SK-N-SH (cell line): Measurements from ENCODE around the gene OR5T2.

Experiments used
- EP300 ChIP-seq, 2 experiments: IDR thresholded peaks; 2 replicates each; pipeline versions ENCODE4 v1.4.0 to v1.6.1; 2012; ENCODE audit warnings: borderline replicate concordance in 1 of 2, low read depth in 1 of 2, low read length in 1 of 2
- FOXJ3 ChIP-seq: sonication (generic); formaldehyde crosslinking; IDR thresholded peaks from 2 replicates; pipeline ENCODE4 v1.5.1; 2020; ENCODE audit warnings: mild to moderate bottlenecking, missing genetic modification reagents
- MXI1 ChIP-seq: IDR thresholded peaks from 2 replicates; pipeline ENCODE4 v1.6.1; 2012; ENCODE audit warnings: mild to moderate bottlenecking, low read depth, low read length, improper control_type of control experiment
- POLR2AphosphoS5 ChIP-seq: IDR thresholded peaks from 2 replicates; pipeline ENCODE4 v1.6.1; 2012; ENCODE audit warnings: low read depth, low read length
- RFX5 ChIP-seq: IDR thresholded peaks from 2 replicates; pipeline ENCODE4 v1.6.1; 2012; ENCODE audit warnings: mild to moderate bottlenecking, improper control_type of control experiment, low read length
- TAF1 ChIP-seq: IDR thresholded peaks from 2 replicates; pipeline ENCODE4 v1.6.1; 2012; ENCODE audit warnings: low read depth, mild to moderate bottlenecking, low read length, moderate library complexity, borderline replicate concordance
- TCF12 ChIP-seq: IDR thresholded peaks from 2 replicates; pipeline ENCODE4 v1.4.0; 2012
- YY1 ChIP-seq: IDR thresholded peaks from 2 replicates; pipeline ENCODE4 v1.4.0; 2012; ENCODE audit warnings: low read depth, mild to moderate bottlenecking
- TF ChIP-seq, protein P1 (sequence below): fragments of 200-600 bp; sonication (generic); IDR thresholded peaks from 2 replicates; pipeline ENCODE4 v1.6.1; 2017; ENCODE audit warnings: antibody characterized with exemption, mild to moderate bottlenecking, moderate library complexity
- TF ChIP-seq, protein P2 (sequence below): IDR thresholded peaks from 2 replicates; pipeline ENCODE4 v1.4.0; 2012; ENCODE audit warnings: low read depth

DNA sequence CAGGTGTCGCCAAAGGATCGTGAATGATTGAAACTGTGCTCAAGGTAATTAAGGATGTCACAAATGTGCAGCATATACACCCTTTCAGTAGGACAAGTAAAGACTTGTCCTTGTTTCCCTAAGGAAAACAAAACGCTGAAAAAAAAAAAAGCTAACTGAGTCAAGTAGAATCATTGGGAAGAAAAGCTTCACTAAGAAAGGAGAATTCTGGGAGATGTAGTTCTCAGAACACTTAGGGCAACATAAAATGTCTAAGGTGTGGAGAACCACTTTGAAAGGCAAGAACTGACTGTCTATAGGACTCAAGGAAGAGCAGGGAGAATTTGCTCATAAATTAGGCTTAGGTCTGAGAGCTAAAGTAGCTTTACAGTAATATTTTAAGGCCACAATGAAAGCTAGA is 37.0 kb upstream of the OR5T2 start:
- TF ChIP-seq, protein P1, sequence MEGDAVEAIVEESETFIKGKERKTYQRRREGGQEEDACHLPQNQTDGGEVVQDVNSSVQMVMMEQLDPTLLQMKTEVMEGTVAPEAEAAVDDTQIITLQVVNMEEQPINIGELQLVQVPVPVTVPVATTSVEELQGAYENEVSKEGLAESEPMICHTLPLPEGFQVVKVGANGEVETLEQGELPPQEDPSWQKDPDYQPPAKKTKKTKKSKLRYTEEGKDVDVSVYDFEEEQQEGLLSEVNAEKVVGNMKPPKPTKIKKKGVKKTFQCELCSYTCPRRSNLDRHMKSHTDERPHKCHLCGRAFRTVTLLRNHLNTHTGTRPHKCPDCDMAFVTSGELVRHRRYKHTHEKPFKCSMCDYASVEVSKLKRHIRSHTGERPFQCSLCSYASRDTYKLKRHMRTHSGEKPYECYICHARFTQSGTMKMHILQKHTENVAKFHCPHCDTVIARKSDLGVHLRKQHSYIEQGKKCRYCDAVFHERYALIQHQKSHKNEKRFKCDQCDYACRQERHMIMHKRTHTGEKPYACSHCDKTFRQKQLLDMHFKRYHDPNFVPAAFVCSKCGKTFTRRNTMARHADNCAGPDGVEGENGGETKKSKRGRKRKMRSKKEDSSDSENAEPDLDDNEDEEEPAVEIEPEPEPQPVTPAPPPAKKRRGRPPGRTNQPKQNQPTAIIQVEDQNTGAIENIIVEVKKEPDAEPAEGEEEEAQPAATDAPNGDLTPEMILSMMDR: no peak
- TF ChIP-seq RFX5 (no peak), TAF1 (no peak), EP300 (IDR thresholded peaks at IDR 0.05; ENCODE audit: borderline replicate concordance in 1 of 2, low read depth in 1 of 2, low read length in 1 of 2) (no peak), MXI1 (no peak), FOXJ3 (no peak), TCF12 (no peak), POLR2AphosphoS5 (no peak), YY1 (no peak)
- TF ChIP-seq, protein P2, sequence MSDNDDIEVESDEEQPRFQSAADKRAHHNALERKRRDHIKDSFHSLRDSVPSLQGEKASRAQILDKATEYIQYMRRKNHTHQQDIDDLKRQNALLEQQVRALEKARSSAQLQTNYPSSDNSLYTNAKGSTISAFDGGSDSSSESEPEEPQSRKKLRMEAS: no peak
